ENCODE data around the gene USH2A. TPM values are rescaled to one million over a fixed set of nuclear protein-coding genes. Genes with fewer than 3 reads are reported as not detected.
A peak's percentile ranks its signal among the peaks of the same experiment; 100 is the strongest.

USH2A gene
- polyA plus RNA-seq, 1 of the 3 experiments (the other 2 are of a cell fraction) = under 0.01 TPM

DNA sequence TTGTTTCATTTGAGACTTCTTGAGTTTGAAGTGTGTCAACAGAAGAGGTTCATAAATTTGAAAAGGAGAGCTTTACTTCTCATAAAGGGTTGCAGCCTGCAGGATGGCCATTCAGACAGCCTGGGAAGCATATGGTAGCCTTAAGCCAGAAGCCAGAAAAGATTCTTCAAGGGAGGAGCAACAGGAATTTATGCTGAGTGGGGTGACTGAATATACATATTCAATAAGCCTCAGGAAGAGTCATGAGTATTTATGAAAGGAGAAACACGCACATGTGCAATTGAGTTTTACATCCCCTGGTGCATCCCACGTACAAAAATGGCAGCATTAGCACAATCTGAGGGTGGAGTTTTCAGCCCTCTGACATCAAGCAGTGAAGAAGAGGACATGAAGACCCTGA is 565.9 kb downstream of the USH2A start:
- H2AFZ ChIP-seq (ENCODE audit: low read depth) = no peak overlapping the region
- POLR2A ChIA-PET = no interaction called here

DNA sequence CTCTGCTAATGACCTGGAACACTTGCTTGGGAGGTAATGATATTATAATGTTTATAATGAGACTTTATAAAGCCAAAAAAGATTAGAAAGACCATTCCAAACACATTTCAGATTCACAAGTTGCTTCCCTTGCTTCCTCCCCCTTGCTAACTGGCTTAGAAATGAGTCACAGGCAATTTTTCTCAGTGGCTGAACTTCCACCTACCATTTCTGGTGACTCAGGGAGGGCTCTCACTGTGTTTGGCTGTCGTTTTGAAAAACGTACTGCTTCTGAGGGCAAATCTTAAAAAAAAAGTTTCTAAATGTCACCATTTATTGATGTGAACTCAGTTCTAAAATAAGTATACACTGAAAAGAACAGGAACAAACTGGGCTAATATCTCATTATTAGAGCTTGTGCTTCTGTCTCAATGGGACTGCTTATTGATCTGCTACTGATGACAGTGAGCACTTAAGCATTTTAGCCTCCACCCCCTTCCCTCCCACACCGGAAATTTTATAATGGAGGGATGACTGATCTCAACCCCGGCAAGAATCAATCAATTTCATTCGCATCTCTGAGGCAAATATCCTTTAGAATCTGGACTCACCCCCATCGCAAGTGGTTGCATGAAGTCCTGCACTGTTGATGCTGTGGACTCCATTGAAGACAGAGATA is 577.9 kb downstream of the USH2A start:
- Histone ChIP-seq H3K9ac (no peak overlapping the region), H3F3A (replicated peaks; ENCODE audit: insufficient read depth) (no peaks in the 10 kb centered on the region), H3K4me2 (peak overlapping the region; percentile 18), H3K4me1 (ENCODE audit: control insufficient read depth in 1 of 2, insufficient read depth in 2 of 2, low read depth in 1 of 2, low read length in 1 of 2) (peaks cover 0 to 4% of the 10 kb centered on the region in 2 experiments; a peak in 2 of 4 replicates), H3K79me2 (ENCODE audit: insufficient read depth) (no peaks in the 10 kb centered on the region), H3K9me3 (no peaks in the 10 kb centered on the region), H3K36me3 (replicated peaks in 1 of 2; ENCODE audit: control insufficient read depth in 1 of 2, insufficient read depth in 2 of 2, low read length in 1 of 2) (no peaks in the 10 kb centered on the region), H3K27ac (ENCODE audit: low read depth in 2 of 2, low read length in 1 of 2) (peak overlapping the region in 1 of 2 experiments; percentile 44; a peak in 2 of 4 replicates), H4K20me1 (ENCODE audit: insufficient read depth) (no peaks in the 10 kb centered on the region), H3K9me2 (no peaks in the 10 kb centered on the region), H3K4me3 (ENCODE audit: low read depth in 2 of 2, low read length in 1 of 2) (0 out of 4 replicates have a peak overlapping the region, but pooled peaks of 1 of the 2 experiments have one; percentile 1), H3K27me3 (ENCODE audit: insufficient read depth) (no peaks in the 10 kb centered on the region), H2AFZ (ENCODE audit: low read depth) (peak overlapping the region; percentile 79)
- WGBS (ENCODE audit: low lambda C conversion rate) = 32% methylated on average over 6 of the region's 6 CpGs
- ChIA-PET POLR2A (no interaction called here), CTCF (interaction anchor here (1.7 kb wide), 1 partner anchor 15 kb away, joined by 3 read pairs; no protein-coding TSS in a partner anchor)
- DNase-seq = no peak
- TF ChIP-seq FOSL2 (IDR thresholded peaks at IDR 0.05; ENCODE audit: borderline replicate concordance, low read depth) = peak; percentile 82
- TF ChIP-seq, protein P1, sequence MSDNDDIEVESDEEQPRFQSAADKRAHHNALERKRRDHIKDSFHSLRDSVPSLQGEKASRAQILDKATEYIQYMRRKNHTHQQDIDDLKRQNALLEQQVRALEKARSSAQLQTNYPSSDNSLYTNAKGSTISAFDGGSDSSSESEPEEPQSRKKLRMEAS (IDR thresholded peaks at IDR 0.05; ENCODE audit: low read depth) = 0 out of 2 replicates have a peak, but pooled peaks have one; percentile 8
- no peak for TF ChIP-seq NRF1 (IDR thresholded peaks at IDR 0.05; ENCODE audit: low read depth, low read length)
- TF ChIP-seq, protein P2, sequence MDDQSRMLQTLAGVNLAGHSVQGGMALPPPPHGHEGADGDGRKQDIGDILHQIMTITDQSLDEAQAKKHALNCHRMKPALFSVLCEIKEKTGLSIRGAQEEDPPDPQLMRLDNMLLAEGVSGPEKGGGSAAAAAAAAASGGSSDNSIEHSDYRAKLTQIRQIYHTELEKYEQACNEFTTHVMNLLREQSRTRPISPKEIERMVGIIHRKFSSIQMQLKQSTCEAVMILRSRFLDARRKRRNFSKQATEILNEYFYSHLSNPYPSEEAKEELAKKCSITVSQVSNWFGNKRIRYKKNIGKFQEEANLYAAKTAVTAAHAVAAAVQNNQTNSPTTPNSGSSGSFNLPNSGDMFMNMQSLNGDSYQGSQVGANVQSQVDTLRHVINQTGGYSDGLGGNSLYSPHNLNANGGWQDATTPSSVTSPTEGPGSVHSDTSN (IDR thresholded peaks at IDR 0.05) = 0 out of 2 replicates have a peak, but pooled peaks have one; percentile 8
- TF ChIP-seq TCF12 (IDR thresholded peaks at IDR 0.05) = 0 out of 2 replicates have a peak, but pooled peaks have one; percentile 23
- no peak for TF ChIP-seq GABPA (IDR thresholded peaks at IDR 0.05; ENCODE audit: low read depth)
- TF ChIP-seq EP300 (IDR thresholded peaks at IDR 0.05; ENCODE audit: borderline replicate concordance in 1 of 2, low read depth in 1 of 2, low read length in 1 of 2) = no peak
- peak; percentile 29; the same call in 1 of the 2 replicates for TF ChIP-seq TAF1 (IDR thresholded peaks at IDR 0.05; ENCODE audit: borderline replicate concordance, low read depth, low read length)
- TF ChIP-seq JUND (IDR thresholded peaks at IDR 0.05) = peak; percentile 65
- TF ChIP-seq FOXM1 (IDR thresholded peaks at IDR 0.05; ENCODE audit: low read depth) = no peak
- no peak for TF ChIP-seq MXI1 (IDR thresholded peaks at IDR 0.05; ENCODE audit: low read depth, low read length)
- TF ChIP-seq, protein P3, sequence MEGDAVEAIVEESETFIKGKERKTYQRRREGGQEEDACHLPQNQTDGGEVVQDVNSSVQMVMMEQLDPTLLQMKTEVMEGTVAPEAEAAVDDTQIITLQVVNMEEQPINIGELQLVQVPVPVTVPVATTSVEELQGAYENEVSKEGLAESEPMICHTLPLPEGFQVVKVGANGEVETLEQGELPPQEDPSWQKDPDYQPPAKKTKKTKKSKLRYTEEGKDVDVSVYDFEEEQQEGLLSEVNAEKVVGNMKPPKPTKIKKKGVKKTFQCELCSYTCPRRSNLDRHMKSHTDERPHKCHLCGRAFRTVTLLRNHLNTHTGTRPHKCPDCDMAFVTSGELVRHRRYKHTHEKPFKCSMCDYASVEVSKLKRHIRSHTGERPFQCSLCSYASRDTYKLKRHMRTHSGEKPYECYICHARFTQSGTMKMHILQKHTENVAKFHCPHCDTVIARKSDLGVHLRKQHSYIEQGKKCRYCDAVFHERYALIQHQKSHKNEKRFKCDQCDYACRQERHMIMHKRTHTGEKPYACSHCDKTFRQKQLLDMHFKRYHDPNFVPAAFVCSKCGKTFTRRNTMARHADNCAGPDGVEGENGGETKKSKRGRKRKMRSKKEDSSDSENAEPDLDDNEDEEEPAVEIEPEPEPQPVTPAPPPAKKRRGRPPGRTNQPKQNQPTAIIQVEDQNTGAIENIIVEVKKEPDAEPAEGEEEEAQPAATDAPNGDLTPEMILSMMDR (IDR thresholded peaks at IDR 0.05) = no peak
- no peak for TF ChIP-seq TEAD4 (IDR thresholded peaks at IDR 0.05; ENCODE audit: borderline replicate concordance, insufficient read depth)

More for the DNA sequence above, 565.9 kb downstream of the USH2A start:
- no peak for DNase-seq
- H3K9ac ChIP-seq = no peak overlapping the region
- CTCF ChIA-PET = no interaction called here
- H3K27me3 ChIP-seq (ENCODE audit: insufficient read depth) = no peaks in the 10 kb centered on the region
- 4% methylated on average over 2 of the region's 2 CpGs for WGBS (ENCODE audit: low lambda C conversion rate)
- no peak overlapping the region for H3K4me2 ChIP-seq
- no peaks in the 10 kb centered on the region for H3K79me2 ChIP-seq (ENCODE audit: insufficient read depth)
- H3F3A ChIP-seq (replicated peaks; ENCODE audit: insufficient read depth) = no peaks in the 10 kb centered on the region
- H3K9me2 ChIP-seq = no peaks in the 10 kb centered on the region
- TF ChIP-seq TEAD4 (IDR thresholded peaks at IDR 0.05; ENCODE audit: borderline replicate concordance, insufficient read depth) = no peak
- TF ChIP-seq, protein P4, sequence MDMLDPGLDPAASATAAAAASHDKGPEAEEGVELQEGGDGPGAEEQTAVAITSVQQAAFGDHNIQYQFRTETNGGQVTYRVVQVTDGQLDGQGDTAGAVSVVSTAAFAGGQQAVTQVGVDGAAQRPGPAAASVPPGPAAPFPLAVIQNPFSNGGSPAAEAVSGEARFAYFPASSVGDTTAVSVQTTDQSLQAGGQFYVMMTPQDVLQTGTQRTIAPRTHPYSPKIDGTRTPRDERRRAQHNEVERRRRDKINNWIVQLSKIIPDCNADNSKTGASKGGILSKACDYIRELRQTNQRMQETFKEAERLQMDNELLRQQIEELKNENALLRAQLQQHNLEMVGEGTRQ (IDR thresholded peaks at IDR 0.05; ENCODE audit: borderline replicate concordance, low read depth, low read length) = no peak
- no peak overlapping the region for H3K27ac ChIP-seq (ENCODE audit: low read depth in 2 of 2, low read length in 1 of 2)
- H3K36me3 ChIP-seq (replicated peaks in 1 of 2; ENCODE audit: control insufficient read depth in 1 of 2, insufficient read depth in 2 of 2, low read length in 1 of 2) = no peaks in the 10 kb centered on the region
- H3K4me1 ChIP-seq (ENCODE audit: control insufficient read depth in 1 of 2, insufficient read depth in 2 of 2, low read depth in 1 of 2, low read length in 1 of 2) = no peaks in the 10 kb centered on the region
- no peak overlapping the region for H3K4me3 ChIP-seq (ENCODE audit: low read depth in 2 of 2, low read length in 1 of 2)
- H4K20me1 ChIP-seq (ENCODE audit: insufficient read depth) = no peaks in the 10 kb centered on the region
- no peaks in the 10 kb centered on the region for H3K9me3 ChIP-seq
